Activated CD8-positive, alpha-beta memory T cell treated with anti-CD3 and anti-CD28 coated beads for 24 hours (primary cell): ENCODE measurements around the gene PRKCE.
"Not testable (repeated sequence)": the region's sequence is repeated elsewhere in the genome, so short reads cannot be mapped to it uniquely, and the experiment has no call there.

Experiments used
- DNase-seq: peaks from one replicate; pipeline ENCODE4 v3.0.0-alpha.2; 2020

Gene PRKCE

GRCh38 chr2:46223514-46223913 lies 572.0 kb downstream of the PRKCE start:
- not testable (repeated sequence) for DNase-seq

GRCh38 chr2:46225150-46225625 lies 573.7 kb downstream of the PRKCE start:
- no peak for DNase-seq

- no peak for DNase-seq
Observed at GRCh38 chr2:46225730-46226129, 574.3 kb downstream of the PRKCE start.

- no peak for DNase-seq
Observed at GRCh38 chr2:46226620-46227019, 575.1 kb downstream of the PRKCE start.

- no peak for DNase-seq
Observed at GRCh38 chr2:46227022-46227421, 575.5 kb downstream of the PRKCE start.

- no peak for DNase-seq
Observed at GRCh38 chr2:46227674-46228289, 576.3 kb downstream of the PRKCE start.

- no peak for DNase-seq
Observed at GRCh38 chr2:46229134-46230063, 577.9 kb downstream of the PRKCE start.

GRCh38 chr2:46230115-46230571 lies 578.7 kb downstream of the PRKCE start:
- DNase-seq = no peak

- DNase-seq = no peak
Observed at GRCh38 chr2:46230677-46231425, 579.4 kb downstream of the PRKCE start.

- no peak for DNase-seq
Observed at GRCh38 chr2:46231721-46232120, 580.2 kb downstream of the PRKCE start.

- DNase-seq = no peak
Observed at GRCh38 chr2:46232860-46233259, 581.4 kb downstream of the PRKCE start.

- no peak for DNase-seq
Observed at GRCh38 chr2:46236006-46236875, 584.8 kb downstream of the PRKCE start.

GRCh38 chr2:46236876-46237859 lies 585.7 kb downstream of the PRKCE start:
- DNase-seq = no peak
